Measurements from ENCODE around the gene CASP10.

CASP10 gene

GRCh38 chr2:201151127-201151981, 31.6 kb upstream of the CASP10 start:
- H3K4me3 ChIP-seq (ENCODE audit: low read depth, low read length), result peak overlapping the region; percentile 11

GRCh38 chr2:201152517-201152916, 30.4 kb upstream of the CASP10 start:
- H3K4me3 ChIP-seq (ENCODE audit: low read depth, low read length), result no peak overlapping the region
- TF ChIP-seq CTCF (IDR thresholded peaks at IDR 0.05; ENCODE audit: low read depth, low read length), result no peak

More at GRCh38 chr2:201151127-201151981, 31.6 kb upstream of the CASP10 start:
- TF ChIP-seq CTCF (IDR thresholded peaks at IDR 0.05; ENCODE audit: low read depth, low read length), result no peak

GRCh38 chr2:201152999-201153815, 29.7 kb upstream of the CASP10 start:
- no peak for TF ChIP-seq CTCF (IDR thresholded peaks at IDR 0.05; ENCODE audit: low read depth, low read length)
- no peak overlapping the region for H3K4me3 ChIP-seq (ENCODE audit: low read depth, low read length)

GRCh38 chr2:201154615-201155399, 28.1 kb upstream of the CASP10 start:
- no peak for TF ChIP-seq CTCF (IDR thresholded peaks at IDR 0.05; ENCODE audit: low read depth, low read length)
- H3K4me3 ChIP-seq (ENCODE audit: low read depth, low read length), result no peak overlapping the region

GRCh38 chr2:201156036-201156435, 26.9 kb upstream of the CASP10 start:
- TF ChIP-seq CTCF (IDR thresholded peaks at IDR 0.05; ENCODE audit: low read depth, low read length), result no peak
- no peak overlapping the region for H3K4me3 ChIP-seq (ENCODE audit: low read depth, low read length)

- TF ChIP-seq CTCF (IDR thresholded peaks at IDR 0.05; ENCODE audit: low read depth, low read length), result no peak
Observed at GRCh38 chr2:201156640-201157039, 26.3 kb upstream of the CASP10 start.

More at GRCh38 chr2:201156640-201157039, 26.3 kb upstream of the CASP10 start:
- no peak overlapping the region for H3K4me3 ChIP-seq (ENCODE audit: low read depth, low read length)

Data from WI38 (cell line).